K562 (cell line): ENCODE results near the gene SELENOM. TPM values are rescaled to one million over a fixed set of nuclear protein-coding genes. Genes with fewer than 3 reads are reported as not detected.

ENCODE experiments used
- C11orf30 ChIP-seq: fragments of 450-650 bp; IDR thresholded peaks from 2 replicates; pipeline ENCODE4 v1.6.1; 2016; ENCODE audit warnings: low read depth, mild to moderate bottlenecking
- CC2D1A ChIP-seq: fragments of 450-650 bp; IDR thresholded peaks from 2 replicates; pipeline ENCODE4 v1.6.1; 2017; ENCODE audit warnings: mild to moderate bottlenecking
- CTCF ChIP-seq, 3 experiments: IDR thresholded peaks in 2 of 3; conservative IDR thresholded peaks in 1 of 3; 2 replicates each; pipeline ENCODE4 v1.5.1; 2011 to 2012; ENCODE audit warnings: low read length in 3 of 3, mild to moderate bottlenecking in 3 of 3, control low read depth in 2 of 3, improper control_type of control experiment in 1 of 3, inconsistent platforms in 1 of 3, low read depth in 1 of 3, mixed read lengths in 1 of 3, moderate library complexity in 1 of 3; ENCODE audit not compliant: insufficient read depth in 2 of 3
- CXXC5 ChIP-seq: fragments of 250-450 bp; sonication (Bioruptor Pico); IDR thresholded peaks from 2 replicates; pipeline ENCODE4 v1.8.0; 2022; ENCODE audit warnings: inconsistent platforms, mild to moderate bottlenecking, moderate library complexity
- EGR1 ChIP-seq: fragments of 450-650 bp; conservative IDR thresholded peaks from 2 replicates; pipeline ENCODE4 v1.6.1; 2017; ENCODE audit warnings: mild to moderate bottlenecking
- ETV1 ChIP-seq: fragments of 450-650 bp; conservative IDR thresholded peaks from 2 replicates; pipeline ENCODE4 v1.6.1; 2016; ENCODE audit warnings: missing genetic modification characterization, control low read depth, low read depth, missing compliant biosample characterization
- GMEB1 ChIP-seq: fragments of 250-450 bp; sonication (Bioruptor Pico); IDR thresholded peaks from 2 replicates; pipeline ENCODE4 v1.4.0; 2020; ENCODE audit warnings: mild to moderate bottlenecking
- HDAC2 ChIP-seq: fragments of 450-650 bp; IDR thresholded peaks from 2 replicates; pipeline ENCODE4 v1.6.1; 2016; ENCODE audit warnings: mild to moderate bottlenecking
- HNRNPK ChIP-seq: fragments of 200-400 bp; formaldehyde crosslinking; IDR thresholded peaks from one replicate; pipeline ENCODE4 v1.6.1; 2018; ENCODE audit warnings: mild to moderate bottlenecking, low read depth, low read length; ENCODE audit not compliant: poor library complexity, severe bottlenecking
- HNRNPLL ChIP-seq: fragments of 200-400 bp; formaldehyde crosslinking; IDR thresholded peaks from 2 replicates; pipeline ENCODE4 v1.6.1; 2017; ENCODE audit warnings: low read length, low read depth, mild to moderate bottlenecking; ENCODE audit not compliant: poor library complexity, severe bottlenecking
- KDM5B ChIP-seq: fragments of 200-600 bp; sonication (generic); IDR thresholded peaks from 2 replicates; pipeline ENCODE4 v1.6.1; 2012; ENCODE audit warnings: low read depth, mild to moderate bottlenecking, moderate library complexity, low read length, control low read depth, inconsistent platforms; ENCODE audit not compliant: insufficient replicate concordance
- KLF16 ChIP-seq: IDR thresholded peaks from 2 replicates; pipeline ENCODE4 v1.6.1; 2016; ENCODE audit warnings: antibody characterized with exemption
- LEF1 ChIP-seq: fragments of 450-650 bp; IDR thresholded peaks from 2 replicates; pipeline ENCODE4 v1.6.1; 2016; ENCODE audit warnings: mild to moderate bottlenecking
- MTA1 ChIP-seq: fragments of 450-650 bp; IDR thresholded peaks from 2 replicates; pipeline ENCODE4 v1.6.1; 2017; ENCODE audit warnings: borderline replicate concordance
- NRF1 ChIP-seq, 2 experiments: fragments of 450-650 bp; IDR thresholded peaks in 1 of 2; conservative IDR thresholded peaks in 1 of 2; 2 replicates each; pipeline ENCODE4 v1.6.1; 2014; ENCODE audit warnings: mild to moderate bottlenecking in 2 of 2
- SIN3B ChIP-seq: fragments of 450-650 bp; IDR thresholded peaks from 2 replicates; pipeline ENCODE4 v1.6.1; 2017; ENCODE audit warnings: low read depth, mild to moderate bottlenecking, moderate library complexity
- SMARCE1 ChIP-seq: fragments of 450-650 bp; IDR thresholded peaks from 2 replicates; pipeline ENCODE4 v1.7.1; 2016; ENCODE audit warnings: mild to moderate bottlenecking
- SNRNP70 ChIP-seq: fragments of 200-400 bp; formaldehyde crosslinking; optimal IDR thresholded peaks from 2 replicates; pipeline ENCODE3; 2017; ENCODE audit warnings: low read depth, low read length
- TFE3 ChIP-seq: fragments of 450-650 bp; formaldehyde crosslinking; IDR thresholded peaks from 2 replicates; pipeline ENCODE4 v1.4.0; 2020; ENCODE audit warnings: mild to moderate bottlenecking, mixed read lengths
- ZBTB8A ChIP-seq: fragments of 450-650 bp; IDR thresholded peaks from 2 replicates; pipeline ENCODE4 v1.6.1; 2018; ENCODE audit warnings: mild to moderate bottlenecking, moderate library complexity; ENCODE audit not compliant: partially characterized antibody
- ZFPM2 ChIP-seq: fragments of 250-450 bp; sonication (Bioruptor Pico); IDR thresholded peaks from 2 replicates; pipeline ENCODE4 v1.5.1; 2022; ENCODE audit warnings: mild to moderate bottlenecking
- ZNF639 ChIP-seq, 2 experiments: fragments of 200-800 bp in 1 of 2; sonication (Bioruptor generic) in 1 of 2; sonication (generic) in 1 of 2; formaldehyde crosslinking in 1 of 2; IDR thresholded peaks in 1 of 2; conservative IDR thresholded peaks in 1 of 2; 2 replicates each; pipeline versions ENCODE4 v1.5.0 to v1.6.1; 2016 to 2020; ENCODE audit warnings: missing compliant biosample characterization in 1 of 2, missing genetic modification characterization in 1 of 2, missing genetic modification reagents in 1 of 2
- polyA plus RNA-seq, 8 experiments: library from polyadenylated mRNA; depleted of rRNA in 4 of 8; stranded (reverse) in 5 of 8; unstranded in 3 of 8; fragments of >200 nt; fragmentation: Nextera tagmentation in 2 of 8; fragmentation: Illumina TruSeq in 1 of 8; extraction: Ambion mirVana in 2 of 8; extraction: Trizol in 1 of 8; gene quantifications; 2 replicates each; pipeline versions ENCODE4 v1.2.1 to v1.2.3, GENCODE V29; 2011 to 2014; ENCODE audit warnings: inconsistent platforms in 1 of 8, missing spikeins in 1 of 8
- total RNA-seq, 7 experiments: library from RNA; depleted of rRNA in 6 of 7; stranded (reverse); fragments of >200 nt in 6 of 7; fragmentation: Illumina TruSeq in 2 of 7; extraction: Trizol in 2 of 7; gene quantifications; 2 replicates each; pipeline versions ENCODE4 v1.2.1 to v1.2.3, GENCODE V29; 2011 to 2021; ENCODE audit warnings: low replicate concordance in 1 of 7

The SELENOM gene
- total and polyA plus RNA-seq, 9 of the 15 experiments (the other 6 are each of a cell fraction or from before 2014, with no cell fraction given) = 1.2 to 10.6 (median 3.7) TPM

GRCh38 chr22:31107178-31107893 is at the start of gene SELENOM (continued):
- no peak for TF ChIP-seq HNRNPK
- TF ChIP-seq NRF1 (conservative IDR thresholded peaks at IDR 0.05 in 1 of 2, IDR thresholded peaks at IDR 0.05 in 1 of 2) = peak; percentile 76 to 80
- no peak for TF ChIP-seq GMEB1 (CRISPR knock-in tag)
- no peak for TF ChIP-seq LEF1
- peak; percentile 47 for TF ChIP-seq EGR1
- TF ChIP-seq CC2D1A = 0 out of 2 replicates have a peak, but pooled peaks have one; percentile 39
- TF ChIP-seq HDAC2 = no peak
- TF ChIP-seq ZBTB8A = no peak
- TF ChIP-seq CXXC5 (CRISPR knock-in tag) = peak; percentile 41
- TF ChIP-seq MTA1 = peak; percentile 86
- no peak for TF ChIP-seq ETV1 (tag)
- peak; percentile 46 for TF ChIP-seq KDM5B
- peak; percentile 63; the same call in 1 of the 2 replicates for TF ChIP-seq SIN3B
- peak; percentile 81 for TF ChIP-seq C11orf30
- peak; percentile 90 to 92 (median 90) for TF ChIP-seq CTCF (IDR thresholded peaks at IDR 0.05 in 2 of 3, conservative IDR thresholded peaks at IDR 0.05 in 1 of 3; ENCODE audit: insufficient read depth in 2 of 3, low read depth in 1 of 3, low read length in 3 of 3)
- no peak for TF ChIP-seq ZNF639 (CRISPR knock-in tag; conservative IDR thresholded peaks at IDR 0.05 in 1 of 2, IDR thresholded peaks at IDR 0.05 in 1 of 2)
- TF ChIP-seq HNRNPLL = peak; percentile 33
- no peak for TF ChIP-seq SMARCE1
- TF ChIP-seq KLF16 = 0 out of 2 replicates have a peak, but pooled peaks have one; percentile 47
- TF ChIP-seq ZFPM2 = no peak
- TF ChIP-seq SNRNP70 = no peak
- no peak for TF ChIP-seq TFE3 (CRISPR knock-in tag)
